Measurements from ENCODE around the gene WDR75.

The WDR75 gene

GRCh38 chr2:189408294-189408693 is 33.0 kb upstream of the WDR75 start:
- Histone ChIP-seq H3K4me3 (replicated peaks; ENCODE audit: insufficient read depth, low read length) (no peak overlapping the region), H3K27me3 (ENCODE audit: insufficient read depth, poor library complexity, severe bottlenecking) (no peaks in the 10 kb centered on the region), H3K27ac (replicated peaks) (no peak overlapping the region)
- TF ChIP-seq SPI1 (IDR thresholded peaks at IDR 0.05; ENCODE audit: borderline replicate concordance, low read depth) (no peak), REST (IDR thresholded peaks at IDR 0.05; ENCODE audit: insufficient replicate concordance, low read depth) (no peak), POLR2AphosphoS5 (IDR thresholded peaks at IDR 0.05; ENCODE audit: low read depth) (no peak), CTCF (IDR thresholded peaks at IDR 0.05; ENCODE audit: insufficient read depth, low read length) (no peak), GABPA (IDR thresholded peaks at IDR 0.05; ENCODE audit: low read depth) (no peak)
- DNase-seq (ENCODE audit: low read depth in 1 of 2, low spot score in 1 of 2), result no peak

- Histone ChIP-seq H3K27ac (replicated peaks) (no peak overlapping the region), H3K4me3 (replicated peaks; ENCODE audit: insufficient read depth, low read length) (no peak overlapping the region), H3K27me3 (ENCODE audit: insufficient read depth, poor library complexity, severe bottlenecking) (no peaks in the 10 kb centered on the region)
- no peak for DNase-seq (ENCODE audit: low read depth in 1 of 2, low spot score in 1 of 2)
- no peak for TF ChIP-seq POLR2AphosphoS5 (IDR thresholded peaks at IDR 0.05; ENCODE audit: low read depth)
- TF ChIP-seq GABPA (IDR thresholded peaks at IDR 0.05; ENCODE audit: low read depth), result no peak
- no peak for TF ChIP-seq REST (IDR thresholded peaks at IDR 0.05; ENCODE audit: insufficient replicate concordance, low read depth)
- TF ChIP-seq SPI1 (IDR thresholded peaks at IDR 0.05; ENCODE audit: borderline replicate concordance, low read depth), result no peak
- TF ChIP-seq CTCF (IDR thresholded peaks at IDR 0.05; ENCODE audit: insufficient read depth, low read length), result no peak
Measured at GRCh38 chr2:189409131-189409530, 32.1 kb upstream of the WDR75 start.

- DNase-seq (ENCODE audit: low read depth in 1 of 2, low spot score in 1 of 2), result no peak
Measured at GRCh38 chr2:189409647-189410046, 31.6 kb upstream of the WDR75 start.

More at GRCh38 chr2:189409647-189410046, 31.6 kb upstream of the WDR75 start:
- Histone ChIP-seq H3K27me3 (ENCODE audit: insufficient read depth, poor library complexity, severe bottlenecking) (no peaks in the 10 kb centered on the region), H3K27ac (replicated peaks) (no peak overlapping the region), H3K4me3 (replicated peaks; ENCODE audit: insufficient read depth, low read length) (no peak overlapping the region)
- no peak for TF ChIP-seq CTCF (IDR thresholded peaks at IDR 0.05; ENCODE audit: insufficient read depth, low read length)
- no peak for TF ChIP-seq REST (IDR thresholded peaks at IDR 0.05; ENCODE audit: insufficient replicate concordance, low read depth)
- TF ChIP-seq GABPA (IDR thresholded peaks at IDR 0.05; ENCODE audit: low read depth), result no peak

All from HL-60 (cell line).